WI38 (cell line): Measurements from ENCODE around the gene ICOSLG.
"Not testable (repeated sequence)": the region's sequence is repeated elsewhere in the genome, so short reads cannot be mapped to it uniquely, and the experiment has no call there.

Experiments used
- H3K4me3 ChIP-seq: 2 replicates; pipeline ENCODE4 v1.5.1; 2011; ENCODE audit warnings: low read depth, mild to moderate bottlenecking, control low read depth, low read length
- CTCF ChIP-seq: IDR thresholded peaks from 2 replicates; pipeline ENCODE4 v1.5.1; 2012; ENCODE audit warnings: low read depth, mild to moderate bottlenecking, control low read depth, low read length

Gene ICOSLG

GRCh38 chr21:44283948-44284347 lies 43.2 kb upstream of the ICOSLG start:
- no peak for TF ChIP-seq CTCF
- no peak overlapping the region for H3K4me3 ChIP-seq

DNA sequence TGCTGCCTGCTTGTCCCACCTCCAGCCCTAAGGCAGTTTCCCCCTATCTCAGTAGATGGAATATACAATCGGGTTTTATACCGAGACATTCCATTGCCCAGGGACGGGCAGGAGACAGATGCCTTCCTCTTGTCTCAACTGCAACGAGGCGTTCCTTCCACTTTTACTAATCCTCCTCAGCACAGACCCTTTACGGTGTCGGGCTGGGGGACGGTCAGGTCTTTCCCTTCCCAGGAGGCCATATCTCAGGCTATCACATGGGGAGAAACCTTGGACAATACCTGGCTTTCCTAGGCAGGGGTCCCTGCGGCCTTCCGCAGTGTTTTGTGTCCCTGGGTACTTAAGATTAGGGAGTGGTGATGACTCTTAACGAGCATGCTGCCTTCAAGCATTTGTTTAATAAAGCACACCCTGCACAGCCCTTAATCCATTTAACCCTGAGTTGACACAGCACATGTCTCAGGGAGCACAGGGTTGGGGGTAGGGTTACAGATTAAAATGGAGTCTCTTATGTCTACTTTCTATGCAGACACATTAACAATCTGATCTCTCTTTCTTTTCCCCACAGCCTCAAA lies 42.6 kb upstream of the ICOSLG start:
- not testable (repeated sequence) for H3K4me3 ChIP-seq

GRCh38 chr21:44282370-44282769 lies 41.6 kb upstream of the ICOSLG start:
- no peak for TF ChIP-seq CTCF
- H3K4me3 ChIP-seq = no peak overlapping the region

GRCh38 chr21:44281801-44282200 lies 41.1 kb upstream of the ICOSLG start:
- no peak for TF ChIP-seq CTCF
- no peak overlapping the region for H3K4me3 ChIP-seq

DNA sequence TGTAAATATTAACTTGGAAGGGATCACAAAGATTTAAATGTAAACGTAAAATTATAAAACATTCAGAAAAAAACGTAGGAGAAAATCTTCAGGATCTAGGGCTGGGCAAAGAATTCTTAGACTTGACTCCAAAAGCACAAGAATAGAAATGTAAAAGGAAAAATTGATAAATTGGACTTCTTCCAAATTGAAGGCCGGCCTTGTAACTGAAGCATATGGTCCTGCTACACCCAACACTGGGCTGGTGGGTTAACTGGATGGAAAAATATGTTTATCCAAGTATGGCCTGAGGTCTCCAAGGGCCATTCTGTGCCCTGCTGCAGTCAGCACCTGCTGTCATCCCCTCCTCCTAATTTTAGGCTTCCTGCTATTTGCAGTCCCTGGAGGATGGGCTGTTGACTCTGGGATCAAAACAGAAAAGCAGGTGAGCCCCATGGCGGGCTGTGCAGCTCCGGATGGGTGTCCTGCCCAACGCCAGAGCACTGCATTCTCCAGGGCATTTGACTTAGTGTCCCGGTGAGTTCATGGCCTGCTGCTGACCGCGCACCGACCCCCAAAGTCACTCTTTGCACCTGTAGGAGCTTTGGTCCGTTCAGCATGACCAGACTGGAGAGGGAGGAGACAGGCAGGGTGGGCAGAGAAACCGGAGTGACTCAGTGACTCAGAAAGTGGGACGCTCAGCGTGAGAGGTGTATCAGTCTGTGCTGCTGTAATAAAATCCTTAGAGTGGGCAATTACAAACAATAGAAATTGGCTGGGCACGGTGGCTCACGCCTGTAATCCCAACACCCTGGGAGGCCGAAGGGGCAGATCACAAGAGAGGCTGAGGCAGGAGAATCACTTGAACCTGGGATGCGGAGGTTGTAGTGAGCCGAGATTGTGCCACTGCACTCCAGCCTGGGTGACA lies 38.9 kb upstream of the ICOSLG start:
- TF ChIP-seq CTCF = no peak
- no peak overlapping the region for H3K4me3 ChIP-seq

DNA sequence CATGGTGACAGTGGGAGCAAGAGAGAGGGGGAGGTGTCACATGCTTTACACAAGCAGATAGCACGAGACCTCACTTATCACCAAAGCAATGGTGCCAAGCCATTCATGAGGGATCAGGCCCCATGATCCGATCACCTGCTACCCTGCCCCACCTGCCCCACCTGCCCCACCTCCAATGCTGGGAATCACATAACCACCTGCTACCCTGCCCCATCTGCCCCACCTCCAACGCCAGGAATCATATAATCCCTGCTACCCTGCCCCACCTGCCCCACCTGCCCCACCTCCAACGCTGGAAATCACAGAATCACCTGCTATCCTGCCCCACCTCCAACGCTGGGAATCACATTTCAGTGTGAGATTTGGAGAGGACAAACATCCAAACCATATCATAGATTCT lies 34.3 kb upstream of the ICOSLG start:
- no peak overlapping the region for H3K4me3 ChIP-seq
- TF ChIP-seq CTCF = no peak

- no peak for TF ChIP-seq CTCF
- no peak overlapping the region for H3K4me3 ChIP-seq
Measured at GRCh38 chr21:44273046-44273445, 32.3 kb upstream of the ICOSLG start.
